ENCODE results near the gene GYS1.
A peak's percentile ranks its signal among the peaks of the same experiment; 100 is the strongest.
"Not testable (repeated sequence)": the region's sequence is repeated elsewhere in the genome, so short reads cannot be mapped to it uniquely, and the experiment has no call there.

Gene GYS1

DNA sequence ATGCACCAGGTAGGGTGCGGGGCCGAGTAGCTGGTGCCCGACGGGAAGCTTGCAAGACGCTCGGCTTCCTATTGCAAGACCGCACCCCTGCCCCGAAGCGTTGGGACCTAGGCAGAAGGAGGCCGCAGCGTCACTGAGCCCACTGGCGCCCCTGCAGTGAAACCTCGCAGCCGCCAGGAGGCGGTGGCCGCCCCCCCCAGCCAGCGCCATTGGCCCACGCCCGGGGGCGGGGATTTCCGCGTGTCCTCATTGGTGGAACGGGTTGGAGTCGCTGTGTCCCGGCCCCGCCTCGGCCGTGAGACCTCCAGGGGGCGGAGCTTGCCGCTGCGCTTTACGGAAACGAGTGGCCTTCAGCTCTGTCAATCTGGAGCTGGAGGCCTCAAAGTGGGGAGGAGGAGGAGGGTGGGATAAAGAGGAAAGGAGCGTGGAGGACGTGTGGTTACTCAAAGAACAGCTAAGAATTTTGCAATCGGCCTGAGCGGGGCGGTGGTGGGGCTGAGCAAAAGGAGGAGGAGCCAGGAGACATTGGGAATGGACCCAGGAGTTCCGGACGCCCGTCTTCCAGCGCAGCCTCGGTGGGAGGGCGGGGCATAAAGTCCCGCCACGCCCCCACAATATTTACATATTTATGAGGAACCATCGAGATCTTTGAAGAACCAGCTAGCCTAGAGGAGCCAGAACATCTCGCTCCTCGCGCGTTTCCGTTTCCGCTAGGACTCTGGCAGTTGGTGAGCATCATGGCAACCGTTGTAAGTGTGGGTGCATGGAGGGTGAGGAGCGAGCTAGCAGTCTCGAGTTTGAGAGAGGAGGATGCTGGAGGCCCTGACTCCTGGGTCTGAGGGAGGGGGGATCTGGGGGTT is at the start of gene GYS1, which contains the start of gene RUVBL2:
GYS1 (minus strand) TSS at position 135 of the 860 bp plus-strand sequence. CDS start 197 bp downstream, outside the sequence.
RUVBL2 (plus strand) TSS at position 713 of the 860 bp plus-strand sequence; CDS start at position 738, 25 bp downstream.
- DNase-seq (ENCODE audit: low read depth, low spot score): peak; percentile 100

DNA sequence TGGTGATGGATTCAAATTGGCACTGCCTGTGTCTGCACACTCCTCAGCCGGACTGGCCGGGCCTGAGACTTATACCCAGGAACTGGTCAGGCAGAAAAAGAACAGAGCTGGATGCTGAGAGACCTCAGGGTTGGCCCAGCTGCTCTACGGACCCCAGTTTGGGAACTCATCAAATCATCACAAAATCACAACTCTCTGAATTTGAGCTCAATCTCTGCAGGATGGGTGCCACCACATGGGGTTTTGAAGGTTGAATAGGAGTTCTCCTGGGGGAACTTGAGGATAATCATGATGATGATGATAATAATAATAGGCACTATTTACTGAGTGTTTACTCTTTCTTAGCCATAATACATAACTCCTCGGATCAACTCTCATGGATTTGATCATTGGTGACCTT is 49.6 kb upstream of the GYS1 start:
- not testable (repeated sequence) for DNase-seq (ENCODE audit: low read depth, low spot score)

DNA sequence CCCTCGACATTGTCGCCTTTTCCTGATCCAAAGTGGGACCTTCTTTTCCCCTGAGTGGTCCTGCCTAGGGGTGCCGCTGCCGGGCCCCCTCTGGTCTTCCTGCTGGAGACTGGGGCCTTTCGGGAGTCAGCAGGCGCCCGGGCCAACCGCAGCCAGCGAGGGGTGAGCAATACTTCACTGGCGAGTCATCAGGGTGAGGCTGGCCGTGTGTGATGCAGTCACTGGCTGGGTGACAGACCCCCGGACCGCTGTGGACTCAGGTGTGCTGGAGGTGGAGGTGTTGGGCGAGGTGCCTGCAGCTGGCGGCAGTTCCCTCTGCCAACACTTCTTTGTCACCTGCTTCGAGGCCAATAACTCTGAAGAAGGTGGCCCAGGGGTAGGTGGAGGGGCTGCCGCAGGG is 49.1 kb upstream of the GYS1 start:
- peak; percentile 80 for DNase-seq (ENCODE audit: low read depth, low spot score)

DNA sequence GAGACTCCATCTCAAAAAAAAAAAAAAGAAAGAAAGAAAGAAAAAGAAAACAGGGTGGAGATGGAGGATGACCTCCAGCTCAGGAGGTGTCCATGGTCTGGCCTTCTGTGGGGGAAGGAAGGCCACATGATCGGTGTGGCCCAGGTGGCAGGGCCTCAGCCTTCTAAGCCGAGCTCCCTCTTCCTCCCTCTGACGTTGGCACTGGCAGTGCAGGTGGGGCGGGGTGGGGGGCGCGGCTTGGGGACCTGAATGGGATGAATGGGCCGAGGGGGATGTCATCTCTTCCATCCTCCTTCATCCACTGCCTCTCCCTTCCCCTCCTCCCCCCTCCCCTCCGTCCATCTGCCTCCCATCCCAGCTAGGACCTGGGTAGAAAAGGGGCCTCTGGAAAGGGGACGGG is 46.6 kb upstream of the GYS1 start:
- not testable (repeated sequence) for DNase-seq (ENCODE audit: low read depth, low spot score)

DNA sequence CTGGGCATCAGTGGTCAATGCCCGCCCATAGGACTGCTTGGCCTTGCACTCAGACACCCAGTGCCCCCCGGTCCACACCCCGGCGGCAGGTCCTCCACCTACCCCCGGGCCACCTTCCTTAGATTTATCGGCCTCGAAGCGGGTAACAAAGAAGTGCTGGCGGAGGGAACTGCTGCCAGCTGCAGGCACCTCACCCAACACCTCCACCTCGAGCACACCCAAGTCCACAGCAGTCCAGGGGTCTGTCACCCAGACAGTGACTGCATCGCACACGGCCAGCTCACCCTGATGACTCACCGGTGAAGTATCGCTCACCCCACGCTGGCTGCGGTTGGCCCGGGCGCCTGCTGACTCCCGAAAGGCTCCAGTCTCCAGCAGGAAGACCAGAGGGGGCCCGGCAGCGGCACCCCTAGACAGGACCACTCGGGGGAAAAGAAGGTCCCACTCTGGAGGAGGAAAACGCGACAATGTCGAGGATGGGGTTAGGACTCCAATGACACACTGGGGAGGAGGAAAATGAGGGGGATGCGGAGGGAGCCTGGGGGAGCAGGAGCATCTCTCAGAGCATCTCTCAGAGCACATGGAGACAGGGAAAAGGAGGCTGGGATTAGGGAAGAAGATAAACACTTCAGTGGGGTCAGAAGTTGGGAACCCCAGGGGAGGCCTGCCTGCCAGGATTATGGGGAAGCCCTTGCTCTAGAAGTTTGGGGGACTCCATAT is 45.6 kb upstream of the GYS1 start:
- peak; percentile 86 for DNase-seq (ENCODE audit: low read depth, low spot score)

DNA sequence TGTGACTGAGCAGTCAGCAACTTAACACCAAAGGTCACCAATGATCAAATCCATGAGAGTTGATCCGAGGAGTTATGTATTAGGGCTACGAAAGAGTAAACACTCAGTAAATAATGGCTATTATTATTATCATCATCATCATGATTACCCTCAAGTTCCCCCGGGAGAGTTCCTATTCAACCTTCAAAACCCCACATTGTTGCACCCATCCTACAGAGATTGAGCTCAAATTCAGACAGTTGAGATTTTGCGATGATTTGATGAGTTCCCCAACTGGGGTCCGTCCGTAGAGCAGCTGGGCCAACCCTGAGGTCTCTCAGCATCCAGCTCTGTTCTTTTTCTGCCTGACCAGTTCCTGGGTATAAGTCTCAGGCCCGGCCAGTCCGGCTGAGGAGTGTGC is 45.0 kb upstream of the GYS1 start:
- DNase-seq (ENCODE audit: low read depth, low spot score): not testable (repeated sequence)

DNA sequence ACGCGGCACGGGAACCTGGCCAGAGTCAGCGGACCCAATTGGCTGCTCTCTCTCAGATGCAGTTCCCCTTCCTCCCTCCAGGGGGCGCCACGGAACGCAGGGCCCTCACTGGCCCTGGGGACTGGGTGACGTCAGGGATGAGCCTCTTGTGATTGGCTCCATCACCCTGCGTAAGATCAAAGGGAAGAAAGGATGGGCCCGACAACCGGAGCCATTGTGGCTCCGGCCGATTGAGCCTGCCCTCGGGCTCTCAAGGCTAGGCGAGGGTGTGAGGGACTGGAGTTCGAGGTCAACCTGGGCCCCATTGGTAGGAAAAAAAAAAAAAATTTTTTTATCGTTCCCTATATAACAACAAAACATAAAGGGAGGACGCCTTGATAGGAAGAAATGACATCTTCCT is 43.7 kb upstream of the GYS1 start, which contains the start of gene CGB1:
CGB1 (minus strand) TSS at position 81 of the 400 bp plus-strand sequence. CDS start 184 bp downstream, outside the sequence.
- DNase-seq (ENCODE audit: low read depth, low spot score): not testable (repeated sequence)

DNA sequence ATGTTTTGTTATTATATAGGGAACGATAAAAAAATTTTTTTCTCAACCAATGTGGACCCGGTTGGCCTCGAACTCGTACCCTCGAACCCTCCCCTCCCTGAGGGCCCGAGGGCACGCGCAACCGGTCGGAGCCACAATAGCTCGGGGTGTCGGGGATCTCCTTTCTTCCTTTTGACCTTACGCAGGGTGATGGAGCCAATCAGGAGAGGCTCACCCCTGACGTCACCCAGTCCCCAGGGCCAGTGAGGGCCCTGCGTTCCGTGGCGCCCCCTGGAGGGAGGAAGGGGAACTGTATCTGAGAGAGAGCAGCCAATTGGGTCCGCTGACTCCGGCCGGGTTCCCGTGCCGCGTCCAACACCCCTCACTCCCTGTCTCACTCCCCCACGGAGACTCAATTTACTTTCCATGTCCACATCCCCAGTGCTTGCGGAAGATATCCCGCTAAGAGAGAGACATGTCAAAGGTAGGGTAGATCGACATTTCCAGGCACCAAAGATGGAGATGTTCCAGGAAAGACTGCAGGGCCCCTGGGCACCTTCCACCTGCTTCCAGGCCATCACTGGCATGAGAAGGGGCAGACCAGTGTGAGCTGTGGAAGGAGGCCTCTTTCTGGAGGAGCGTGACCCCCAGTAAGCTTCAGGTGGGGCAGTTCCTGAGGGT is 38.7 kb upstream of the GYS1 start, which contains the start of gene CGB2:
CGB2 (plus strand) TSS at position 249 of the 660 bp plus-strand sequence; CDS start at position 455, 206 bp downstream.
- DNase-seq (ENCODE audit: low read depth, low spot score): not testable (repeated sequence)

DNA sequence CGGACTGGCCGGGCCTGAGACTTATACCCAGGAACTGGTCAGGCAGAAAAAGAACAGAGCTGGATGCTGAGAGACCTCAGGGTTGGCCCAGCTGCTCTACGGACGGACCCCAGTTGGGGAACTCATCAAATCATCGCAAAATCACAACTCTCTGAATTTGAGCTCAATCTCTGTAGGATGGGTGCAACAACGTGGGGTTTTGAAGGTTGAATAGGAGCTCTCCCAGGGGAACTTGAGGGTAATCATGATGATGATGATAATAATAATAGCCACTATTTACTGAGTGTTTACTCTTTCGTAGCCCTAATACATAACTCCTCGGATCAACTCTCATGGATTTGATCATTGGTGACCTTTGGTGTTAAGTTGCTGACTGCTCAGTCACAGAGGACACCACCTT is 37.2 kb upstream of the GYS1 start:
- not testable (repeated sequence) for DNase-seq (ENCODE audit: low read depth, low spot score)

DNA sequence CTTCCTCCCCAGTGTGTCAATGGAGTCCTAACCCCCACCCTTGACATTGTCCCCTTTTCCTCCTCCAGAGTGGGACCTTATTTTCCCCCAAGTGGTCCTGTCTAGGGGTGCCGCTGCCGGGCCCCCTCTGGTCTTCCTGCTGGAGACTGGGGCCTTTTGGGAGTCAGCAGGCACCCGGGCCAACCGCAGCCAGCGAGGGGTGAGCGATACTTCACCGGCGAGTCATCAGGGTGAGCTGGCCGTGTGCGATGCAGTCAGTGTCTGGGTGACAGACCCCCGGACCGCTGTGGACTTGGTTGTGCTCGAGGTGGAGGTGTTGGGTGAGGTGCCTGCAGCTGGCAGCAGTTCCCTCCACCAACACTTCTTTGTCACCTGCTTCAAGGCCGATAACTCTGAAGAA is 36.6 kb upstream of the GYS1 start:
- peak; percentile 66 for DNase-seq (ENCODE audit: low read depth, low spot score)

DNA sequence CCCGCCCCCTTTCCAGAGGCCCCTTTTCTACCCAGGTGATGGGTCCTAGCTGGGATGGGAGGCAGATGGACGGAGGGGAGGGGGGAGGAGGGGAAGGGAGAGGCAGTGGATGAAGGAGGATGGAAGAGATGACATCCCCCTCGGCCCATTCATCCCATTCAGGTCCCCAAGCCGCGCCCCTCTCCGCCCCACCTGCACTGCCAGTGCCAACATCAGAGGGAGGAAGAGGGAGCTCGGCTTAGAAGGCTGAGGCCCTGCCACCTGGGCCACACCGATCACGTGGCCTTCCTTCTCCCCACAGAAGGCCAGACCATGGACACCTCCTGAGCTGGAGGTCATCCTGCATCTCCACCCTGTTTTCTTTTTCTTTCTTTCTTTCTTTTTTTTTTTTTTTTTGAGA is 35.6 kb upstream of the GYS1 start:
- not testable (repeated sequence) for DNase-seq (ENCODE audit: low read depth, low spot score)

DNA sequence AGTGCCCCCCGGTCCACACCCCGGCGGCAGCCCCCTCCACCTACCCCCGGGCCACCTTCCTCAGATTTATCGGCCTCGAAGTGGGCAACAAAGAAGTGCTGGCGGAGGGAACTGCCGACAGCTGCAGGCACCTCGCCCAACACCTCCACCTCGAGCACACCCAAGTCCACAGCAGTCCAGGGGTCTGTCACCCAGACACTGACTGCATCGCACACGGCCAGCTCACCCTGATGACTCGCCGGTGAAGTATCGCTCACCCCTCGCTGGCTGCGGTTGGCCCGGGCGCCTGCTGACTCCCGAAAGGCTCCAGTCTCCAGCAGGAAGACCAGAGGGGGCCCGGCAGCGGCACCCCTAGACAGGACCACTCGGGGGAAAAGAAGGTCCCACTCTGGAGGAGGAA is 32.5 kb upstream of the GYS1 start:
- peak; percentile 30 for DNase-seq (ENCODE audit: low read depth, low spot score)

DNA sequence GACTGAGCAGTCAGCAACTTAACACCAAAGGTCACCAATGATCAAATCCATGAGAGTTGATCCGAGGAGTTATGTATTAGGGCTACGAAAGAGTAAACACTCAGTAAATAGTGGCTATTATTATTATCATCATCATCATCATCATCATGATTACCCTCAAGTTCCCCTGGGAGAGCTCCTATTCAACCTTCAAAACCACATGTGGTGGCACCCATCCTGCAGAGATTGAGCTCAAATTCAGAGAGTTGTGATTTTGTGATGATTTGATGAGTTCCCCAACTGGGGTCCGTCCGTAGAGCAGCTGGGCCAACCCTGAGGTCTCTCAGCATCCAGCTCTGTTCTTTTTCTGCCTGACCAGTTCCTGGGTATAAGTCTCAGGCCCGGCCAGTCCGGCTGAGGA is 32.0 kb upstream of the GYS1 start:
- DNase-seq (ENCODE audit: low read depth, low spot score): not testable (repeated sequence)

DNA sequence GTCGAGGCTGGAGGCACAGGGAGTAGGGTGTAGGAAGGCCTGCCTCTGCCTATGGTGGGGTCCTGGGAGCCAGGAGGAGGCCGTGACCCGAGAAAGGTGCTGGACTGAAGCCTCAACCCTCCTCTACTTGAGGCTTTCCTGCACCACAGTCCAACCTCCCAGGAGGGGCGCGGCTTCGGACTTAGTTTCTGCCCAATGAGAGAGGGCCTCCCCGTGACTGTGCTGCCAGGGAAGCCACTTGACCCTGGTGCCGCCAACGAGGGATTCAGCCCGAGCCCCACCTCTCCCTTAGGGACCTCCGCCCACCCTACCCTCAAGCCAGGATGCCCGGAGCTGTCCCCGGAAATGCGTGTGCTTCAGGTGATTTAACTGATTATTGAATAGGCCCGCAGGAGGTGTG is 31.1 kb upstream of the GYS1 start, which contains the start of gene CGB3:
CGB3 (minus strand) TSS at position 101 of the 400 bp plus-strand sequence. CDS start 362 bp downstream, outside the sequence.
- not testable (repeated sequence) for DNase-seq (ENCODE audit: low read depth, low spot score)

DNA sequence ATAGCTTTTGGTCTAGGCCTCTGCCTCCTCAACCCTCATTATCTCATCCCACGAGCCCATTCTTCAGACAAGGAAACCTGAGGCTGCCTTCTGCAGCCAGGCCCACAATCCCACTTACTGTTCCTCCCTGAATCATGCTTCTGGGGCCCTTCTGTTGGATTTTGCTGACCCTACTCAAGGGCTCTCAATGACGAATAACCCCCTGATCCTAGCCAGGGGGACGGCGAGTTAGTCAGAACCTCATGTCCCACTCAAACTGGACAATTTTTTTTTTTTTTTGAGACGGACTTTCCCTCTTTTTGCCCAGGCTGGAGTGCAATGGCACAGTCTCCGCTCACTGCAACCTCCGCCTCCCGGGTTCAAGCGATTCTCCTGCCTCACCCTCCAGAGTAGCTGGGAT is 29.0 kb upstream of the GYS1 start:
- DNase-seq (ENCODE audit: low read depth, low spot score): no peak

DNA sequence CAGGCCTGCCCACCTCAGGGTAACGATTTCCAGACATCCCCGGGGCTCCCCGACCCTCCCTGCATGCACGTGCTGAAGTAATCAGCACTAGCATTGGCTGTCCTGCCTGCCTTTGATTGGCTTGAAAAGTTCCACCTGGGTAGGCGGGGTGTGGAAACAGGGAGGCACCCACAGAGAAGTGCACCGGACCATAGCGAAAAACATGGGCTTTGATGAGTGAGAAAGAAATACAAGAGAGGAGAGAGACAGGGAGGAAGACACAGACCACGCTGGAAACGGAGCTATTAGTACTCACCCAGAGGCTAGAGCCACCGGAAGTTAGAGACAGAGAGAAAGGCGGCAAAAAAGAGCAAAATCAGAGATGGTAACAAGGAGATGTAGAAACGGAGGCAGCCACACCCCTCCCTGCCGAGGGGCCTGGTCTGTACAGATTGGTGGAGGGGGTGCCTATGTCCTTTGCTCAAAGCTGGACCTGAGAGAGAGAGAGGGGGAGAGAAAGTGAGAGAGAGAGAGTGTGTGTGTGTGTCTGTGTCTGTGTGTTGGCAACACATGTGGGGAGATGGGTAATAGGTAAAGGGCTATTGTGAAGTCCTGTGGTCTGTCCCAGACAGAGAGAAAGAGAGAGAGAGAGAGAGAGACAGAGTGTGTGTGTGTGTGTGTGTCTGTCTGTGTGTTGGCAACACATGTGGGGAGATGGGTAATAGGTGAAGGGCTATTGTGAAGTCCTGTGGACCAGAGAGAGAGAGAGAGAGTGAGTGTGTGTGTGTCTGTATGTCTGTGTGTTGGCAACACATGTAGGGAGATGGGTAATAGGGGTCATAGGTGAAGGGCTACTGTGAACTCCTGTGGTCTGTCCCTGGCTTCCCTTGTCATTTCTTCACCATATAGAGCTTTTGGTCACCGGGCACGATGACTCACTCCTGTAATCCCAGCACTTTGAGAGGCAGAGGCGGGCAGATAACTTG is 28.1 kb upstream of the GYS1 start:
- no peak for DNase-seq (ENCODE audit: low read depth, low spot score)

DNA sequence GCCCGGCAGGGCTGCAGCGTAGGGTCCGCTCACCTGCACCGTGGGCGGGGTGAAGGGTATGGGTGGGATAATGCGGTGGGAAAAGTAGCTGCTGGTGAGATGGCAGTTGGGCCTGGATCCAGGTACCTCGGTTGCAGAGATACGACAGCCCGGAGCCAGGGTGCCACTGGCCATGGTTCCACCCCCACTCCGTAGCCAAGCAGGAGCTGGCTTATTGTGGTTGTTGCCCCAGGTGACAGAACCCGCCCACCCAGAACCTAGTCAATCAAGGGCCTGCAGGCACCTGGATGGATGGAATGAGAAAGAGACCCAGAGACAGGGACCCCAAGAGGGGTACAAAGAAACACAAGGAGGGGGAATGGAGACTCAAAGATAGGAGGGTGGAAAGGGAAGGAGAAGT is 27.2 kb upstream of the GYS1 start:
- no peak for DNase-seq (ENCODE audit: low read depth, low spot score)

DNA sequence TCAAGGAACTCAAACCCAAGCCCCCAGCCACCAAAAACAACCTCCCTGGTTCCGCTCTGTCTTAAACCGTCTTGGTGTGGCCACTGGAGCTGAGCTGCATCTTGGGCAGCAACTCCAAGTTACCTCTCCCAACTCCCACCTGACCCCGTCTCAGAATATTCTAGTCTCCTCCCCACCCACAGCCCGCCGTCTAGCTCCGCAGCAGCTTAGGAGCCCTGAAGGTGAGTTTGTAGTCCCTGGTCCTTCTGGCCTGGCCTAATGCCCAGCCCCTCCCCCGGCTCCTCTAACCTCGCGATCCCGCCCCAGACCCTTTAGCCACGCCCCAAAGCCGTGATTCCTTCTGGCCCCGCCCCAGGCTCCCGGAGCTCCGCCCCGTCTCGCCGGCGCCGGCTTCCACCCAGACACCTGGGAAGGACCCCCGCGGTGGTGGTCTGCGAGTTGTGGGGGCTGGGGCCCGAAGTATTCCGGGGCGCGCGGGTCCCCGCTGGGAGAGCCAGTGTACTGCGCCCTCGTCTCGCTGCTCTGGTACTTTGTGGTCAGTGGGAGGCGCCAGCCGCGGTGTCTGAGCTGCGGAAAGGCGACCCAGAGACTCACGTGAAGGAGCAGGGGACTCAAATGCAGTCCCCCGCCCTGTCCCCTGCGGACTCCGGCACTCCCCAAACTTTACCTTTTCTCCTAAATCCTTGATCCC is 26.3 kb upstream of the GYS1 start:
- peak; percentile 79 for DNase-seq (ENCODE audit: low read depth, low spot score)

DNA sequence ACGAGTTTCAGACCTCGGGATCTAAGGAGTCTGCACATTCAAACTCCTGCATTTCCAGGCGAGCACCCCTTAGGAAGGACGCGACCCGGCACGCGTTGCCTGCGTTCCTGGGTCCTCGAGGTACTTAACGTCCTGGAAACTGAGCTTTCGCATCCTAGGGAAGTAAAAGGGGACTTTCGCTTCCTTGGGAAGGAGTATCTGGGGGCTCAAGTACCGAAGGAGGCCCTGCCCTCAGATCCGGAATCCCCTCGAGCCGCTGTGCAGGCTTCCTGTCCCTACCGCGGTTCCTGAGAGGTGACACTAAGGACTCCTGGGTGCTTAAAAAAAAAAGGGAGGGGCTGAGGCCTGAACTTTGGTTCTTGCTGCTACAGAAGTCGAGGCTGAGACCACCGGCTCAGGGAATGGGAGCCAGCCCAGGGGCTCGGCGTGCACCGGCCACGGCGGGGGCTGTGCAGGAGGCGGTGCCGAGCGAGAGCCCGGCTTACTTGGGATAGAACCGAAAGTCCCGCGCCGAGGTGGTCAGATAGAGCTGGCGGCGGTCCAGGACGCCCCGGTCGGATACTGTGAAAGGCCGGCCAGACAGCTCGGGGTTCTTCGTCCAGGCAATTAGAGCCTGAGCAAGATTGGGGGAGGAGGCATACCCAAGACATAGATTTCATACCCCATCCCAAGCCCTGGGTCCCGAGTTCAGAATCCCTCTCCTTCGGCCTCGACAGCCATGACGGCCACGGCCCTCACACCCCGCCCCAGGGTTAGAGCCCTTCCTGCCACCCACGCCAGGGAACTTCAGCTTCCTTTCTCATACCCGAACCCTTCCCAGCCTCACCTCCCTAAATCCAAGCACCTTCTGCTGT is 25.5 kb upstream of the GYS1 start:
- peak; percentile 35 for DNase-seq (ENCODE audit: low read depth, low spot score)
